Progenitor cell of endocrine pancreas (in vitro differentiated cells): Measurements from ENCODE around the gene DRD5. TPM values are rescaled to one million over a fixed set of nuclear protein-coding genes. Genes with fewer than 3 reads are reported as not detected.
A peak's percentile ranks its signal among the peaks of the same experiment; 100 is the strongest.
"Not testable (repeated sequence)": the region's sequence is repeated elsewhere in the genome, so short reads cannot be mapped to it uniquely, and the experiment has no call there.

Source experiments
- DNase-seq: peaks from one replicate; pipeline ENCODE4 v3.0.0; 2021; ENCODE audit warnings: low spot score; ENCODE audit not compliant: unreplicated experiment
- H3K27ac Mint-ChIP-seq: 2 replicates; pipeline ENCODE4 v1.8.0; 2021; ENCODE audit warnings: mild to moderate bottlenecking, moderate library complexity, mixed read lengths
- H3K27me3 Mint-ChIP-seq: 2 replicates; pipeline ENCODE4 v1.8.0; 2021; ENCODE audit warnings: mixed read lengths
- H3K36me3 Mint-ChIP-seq: 2 replicates; pipeline ENCODE4 v1.8.0; 2022; ENCODE audit warnings: mixed read lengths; ENCODE audit not compliant: insufficient read depth
- H3K4me1 Mint-ChIP-seq: 2 replicates; pipeline ENCODE4 v1.8.0; 2021; ENCODE audit warnings: low read depth, mixed read lengths
- H3K4me3 Mint-ChIP-seq: 2 replicates; pipeline ENCODE4 v1.8.0; 2021; ENCODE audit warnings: low read depth, mild to moderate bottlenecking, moderate library complexity, mixed read lengths
- H3K9me3 Mint-ChIP-seq: 2 replicates; pipeline ENCODE4 v1.8.0; 2021; ENCODE audit warnings: low read depth, mixed read lengths
- long read RNA-seq: library from polyadenylated mRNA; unstranded; transcript quantifications from one replicate; pipeline ENCODE4 v2.0.0, GENCODE V29; 2020
- total RNA-seq: library from RNA; stranded (reverse); gene quantifications from 2 replicates; pipeline ENCODE4 v1.2.1, GENCODE V29; 2021
- TF ChIP-seq, protein P1 (sequence below): fragments of 200-600 bp; sonication (generic); IDR thresholded peaks from one replicate; pipeline ENCODE4 v1.5.0; 2021; ENCODE audit warnings: antibody characterized with exemption, mild to moderate bottlenecking; ENCODE audit not compliant: unreplicated experiment

The DRD5 gene
- total RNA-seq = 0.13 TPM in 1 of 2 replicates, not detected in the other
- long read RNA-seq = 0 reads

DNA sequence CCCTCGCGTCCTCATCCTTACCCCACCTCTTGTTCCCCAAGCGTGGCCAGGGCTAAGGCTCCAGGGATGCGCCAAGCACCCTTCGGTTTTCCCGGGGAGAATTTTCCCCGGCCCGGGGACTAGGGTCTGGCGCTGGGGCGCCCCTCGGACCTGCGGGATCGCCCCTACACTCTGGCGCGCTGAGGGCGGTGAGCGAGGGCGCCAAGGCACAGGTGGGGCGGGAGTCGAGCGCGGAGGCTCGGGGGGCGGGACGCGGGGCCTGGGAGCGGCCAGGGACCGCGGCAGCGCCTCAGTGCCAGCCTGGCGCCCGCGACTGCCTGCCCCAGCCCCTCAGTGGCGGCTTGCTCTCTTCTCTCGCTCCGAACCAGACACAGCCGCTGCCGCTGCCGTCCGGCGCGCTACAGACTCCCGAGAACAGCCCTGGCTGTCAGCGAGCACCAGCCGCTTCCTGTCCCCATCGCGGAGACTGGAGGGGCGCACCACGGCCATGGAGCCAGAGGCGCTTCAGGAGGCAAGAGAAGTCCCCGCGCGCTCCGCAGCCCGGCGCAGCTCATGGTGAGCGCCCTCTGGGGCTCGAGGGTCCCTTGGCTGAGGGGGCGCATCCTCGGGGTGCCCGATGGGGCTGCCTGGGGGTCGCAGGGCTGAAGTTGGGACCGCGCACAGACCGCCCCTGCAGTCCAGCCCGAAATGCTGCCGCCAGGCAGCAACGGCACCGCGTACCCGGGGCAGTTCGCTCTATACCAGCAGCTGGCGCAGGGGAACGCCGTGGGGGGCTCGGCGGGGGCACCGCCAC lies at the start of gene DRD5:
TSS of gene DRD5 (plus strand) at position 292 of the 793 bp plus-strand sequence. CDS start at position 688, 396 bp downstream.
- DNase-seq = no peak
- Mint-ChIP-seq H3K36me3 (no peaks in the 10 kb centered on the region), H3K4me1 (peaks cover 6% of the 10 kb centered on the region), H3K27me3 (peaks cover 89% of the 10 kb centered on the region), H3K9me3 (no peaks in the 10 kb centered on the region), H3K27ac (no peak within 1 kb of the TSS), H3K4me3 (peak within 1 kb of the TSS; percentile 72)
- TF ChIP-seq, protein P1, sequence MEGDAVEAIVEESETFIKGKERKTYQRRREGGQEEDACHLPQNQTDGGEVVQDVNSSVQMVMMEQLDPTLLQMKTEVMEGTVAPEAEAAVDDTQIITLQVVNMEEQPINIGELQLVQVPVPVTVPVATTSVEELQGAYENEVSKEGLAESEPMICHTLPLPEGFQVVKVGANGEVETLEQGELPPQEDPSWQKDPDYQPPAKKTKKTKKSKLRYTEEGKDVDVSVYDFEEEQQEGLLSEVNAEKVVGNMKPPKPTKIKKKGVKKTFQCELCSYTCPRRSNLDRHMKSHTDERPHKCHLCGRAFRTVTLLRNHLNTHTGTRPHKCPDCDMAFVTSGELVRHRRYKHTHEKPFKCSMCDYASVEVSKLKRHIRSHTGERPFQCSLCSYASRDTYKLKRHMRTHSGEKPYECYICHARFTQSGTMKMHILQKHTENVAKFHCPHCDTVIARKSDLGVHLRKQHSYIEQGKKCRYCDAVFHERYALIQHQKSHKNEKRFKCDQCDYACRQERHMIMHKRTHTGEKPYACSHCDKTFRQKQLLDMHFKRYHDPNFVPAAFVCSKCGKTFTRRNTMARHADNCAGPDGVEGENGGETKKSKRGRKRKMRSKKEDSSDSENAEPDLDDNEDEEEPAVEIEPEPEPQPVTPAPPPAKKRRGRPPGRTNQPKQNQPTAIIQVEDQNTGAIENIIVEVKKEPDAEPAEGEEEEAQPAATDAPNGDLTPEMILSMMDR = no peak

DNA sequence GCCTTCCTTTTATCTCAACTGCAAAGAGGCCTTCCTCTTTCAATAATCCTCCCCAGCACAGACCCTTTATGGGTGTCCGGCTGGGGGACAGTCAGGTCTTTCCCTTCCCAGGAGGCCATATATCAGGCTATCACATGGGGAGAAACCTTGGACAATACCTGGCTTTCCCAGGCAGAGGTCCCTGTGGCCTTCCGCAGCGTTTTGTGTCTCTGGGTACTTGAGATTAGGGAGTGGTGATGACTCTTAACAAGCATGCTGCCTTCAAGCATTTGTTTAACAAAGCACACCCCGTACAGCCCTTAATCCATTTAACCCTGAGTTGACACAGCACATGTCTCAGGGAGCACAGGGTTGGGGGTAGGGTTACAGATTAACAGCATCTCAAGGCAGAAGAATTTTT lies 49.2 kb upstream of the DRD5 start:
- not testable (repeated sequence) for H3K36me3 Mint-ChIP-seq, H3K27me3 Mint-ChIP-seq, H3K4me3 Mint-ChIP-seq, H3K27ac Mint-ChIP-seq, DNase-seq, H3K9me3 Mint-ChIP-seq
- H3K4me1 Mint-ChIP-seq = peaks cover 12% of the 10 kb centered on the region

DNA sequence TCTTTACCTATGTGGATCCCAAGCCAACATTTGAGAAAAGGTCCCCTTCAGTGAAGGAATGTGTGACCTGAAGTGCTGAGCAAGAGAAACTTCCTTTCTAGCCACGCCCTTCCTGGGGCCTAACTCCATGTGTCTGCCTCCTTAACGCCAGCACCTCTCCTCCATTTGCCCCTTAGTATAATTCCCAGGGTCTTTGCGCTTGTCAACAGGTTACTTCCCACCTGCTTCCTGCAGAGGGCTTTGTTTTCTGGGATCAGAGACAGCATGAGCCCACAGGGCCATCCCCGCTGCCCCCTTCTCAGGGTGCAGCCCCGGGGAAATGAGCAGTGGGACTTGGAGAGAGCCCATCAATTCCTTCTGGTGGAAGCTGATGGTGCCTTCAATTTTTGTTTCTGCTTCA lies 45.9 kb upstream of the DRD5 start:
- no peaks in the 10 kb centered on the region for H3K36me3 Mint-ChIP-seq
- H3K27ac Mint-ChIP-seq = no peak overlapping the region
- no peak for DNase-seq
- peaks cover 4% of the 10 kb centered on the region for H3K9me3 Mint-ChIP-seq
- peaks cover 12% of the 10 kb centered on the region for H3K4me1 Mint-ChIP-seq
- H3K27me3 Mint-ChIP-seq = no peaks in the 10 kb centered on the region
- no peak overlapping the region for H3K4me3 Mint-ChIP-seq
- TF ChIP-seq, protein P1 = no peak

DNA sequence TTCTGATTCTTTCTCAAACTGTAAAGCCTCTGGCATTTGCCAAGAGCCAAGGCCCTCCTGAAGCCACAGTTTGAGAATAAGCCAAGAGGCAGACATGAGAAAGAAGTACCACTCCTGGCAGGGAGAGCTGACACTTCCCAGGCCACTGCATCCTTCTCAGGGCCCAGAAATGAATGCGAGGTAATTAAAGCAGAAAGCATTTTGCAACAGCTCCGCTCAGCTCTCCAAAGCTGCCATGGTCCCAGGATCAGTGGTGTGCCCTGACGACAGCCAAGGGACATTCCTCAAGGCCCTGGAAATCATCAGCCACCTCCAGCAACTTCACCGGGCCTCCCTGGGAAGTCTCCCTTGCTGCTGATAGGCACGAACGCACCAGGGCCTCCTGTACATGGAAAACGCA lies 44.2 kb upstream of the DRD5 start:
- not testable (repeated sequence) for DNase-seq, H3K4me3 Mint-ChIP-seq, H3K4me1 Mint-ChIP-seq, H3K27me3 Mint-ChIP-seq, H3K27ac Mint-ChIP-seq, H3K9me3 Mint-ChIP-seq, H3K36me3 Mint-ChIP-seq

DNA sequence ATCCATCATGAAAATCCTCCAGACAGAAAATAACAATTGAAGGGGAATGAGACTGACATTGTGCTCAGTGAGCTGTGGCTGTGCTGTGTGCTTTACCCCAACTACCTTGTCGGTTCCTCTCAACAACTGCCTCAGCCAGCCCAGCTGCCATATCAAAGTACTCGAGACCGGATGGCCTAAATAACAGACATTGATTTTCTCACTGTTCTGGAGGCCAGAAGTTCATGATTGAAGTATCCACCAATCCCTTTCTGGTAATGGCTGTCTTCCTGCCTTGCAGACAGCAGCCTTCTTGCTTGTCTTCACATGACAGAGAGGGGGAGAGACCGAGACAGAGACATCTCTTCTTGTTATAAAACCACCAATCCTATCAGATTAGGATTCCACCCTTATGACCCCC lies 37.6 kb upstream of the DRD5 start:
- not testable (repeated sequence) for H3K4me3 Mint-ChIP-seq, H3K27me3 Mint-ChIP-seq, H3K36me3 Mint-ChIP-seq, H3K27ac Mint-ChIP-seq, DNase-seq, H3K9me3 Mint-ChIP-seq
- H3K4me1 Mint-ChIP-seq = peaks cover 11% of the 10 kb centered on the region

DNA sequence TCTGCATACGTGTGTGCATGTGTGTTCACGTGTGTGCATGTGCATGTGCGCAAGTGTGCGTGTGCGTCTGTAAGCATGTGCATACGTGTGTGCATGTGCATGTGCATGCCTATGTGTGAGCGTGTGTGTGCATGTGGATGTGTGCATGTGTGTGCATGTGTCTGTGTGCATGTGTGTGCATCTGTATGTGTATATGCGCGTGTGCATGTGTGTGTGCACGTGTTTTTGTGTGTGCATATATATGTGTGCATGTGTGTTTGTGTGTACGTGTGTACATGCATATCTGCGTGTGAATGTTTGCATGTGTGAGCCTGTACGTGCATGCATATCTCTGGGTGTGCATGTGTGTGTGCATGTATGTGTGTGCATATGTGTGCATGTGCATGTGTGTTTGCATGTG lies 35.7 kb upstream of the DRD5 start:
- Mint-ChIP-seq H3K27me3 (peaks cover 3% of the 10 kb centered on the region), H3K36me3 (no peaks in the 10 kb centered on the region), H3K4me3 (no peak overlapping the region), H3K4me1 (peaks cover 11% of the 10 kb centered on the region), H3K9me3 (no peaks in the 10 kb centered on the region), H3K27ac (no peak overlapping the region)
- TF ChIP-seq, protein P1 = no peak
- no peak for DNase-seq
